Inferior parietal cortex (tissue), 1 donor: Measurements from ENCODE around the gene TULP4.
"Not testable (repeated sequence)": the region's sequence is repeated elsewhere in the genome, so short reads cannot be mapped to it uniquely, and the experiment has no call there.

Experiments used
- DNase-seq: peaks from one replicate; pipeline ENCODE4 v3.0.0-alpha.2; 2016; ENCODE audit errors: extremely low spot score

The TULP4 gene

DNA sequence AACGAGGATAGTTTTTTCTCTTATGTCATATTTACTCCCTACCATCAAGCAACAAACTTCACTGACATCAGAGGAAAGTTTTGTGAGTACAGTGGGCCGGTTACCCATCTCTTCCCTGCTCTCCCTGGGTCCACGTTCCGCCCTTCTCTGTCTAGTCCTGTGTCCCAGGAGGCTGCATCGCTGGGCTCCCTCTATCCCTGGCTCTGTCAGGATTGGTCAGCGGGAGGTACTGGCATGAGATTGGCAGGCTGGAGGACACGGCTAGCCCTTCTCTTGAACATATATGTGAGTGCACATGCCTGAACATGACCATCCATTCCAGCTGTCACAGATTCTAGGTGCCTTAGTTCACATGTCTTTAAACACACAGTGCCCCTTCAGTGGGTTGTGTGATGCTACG, 217.4 kb downstream of the TULP4 start:
- no peak for DNase-seq

DNA sequence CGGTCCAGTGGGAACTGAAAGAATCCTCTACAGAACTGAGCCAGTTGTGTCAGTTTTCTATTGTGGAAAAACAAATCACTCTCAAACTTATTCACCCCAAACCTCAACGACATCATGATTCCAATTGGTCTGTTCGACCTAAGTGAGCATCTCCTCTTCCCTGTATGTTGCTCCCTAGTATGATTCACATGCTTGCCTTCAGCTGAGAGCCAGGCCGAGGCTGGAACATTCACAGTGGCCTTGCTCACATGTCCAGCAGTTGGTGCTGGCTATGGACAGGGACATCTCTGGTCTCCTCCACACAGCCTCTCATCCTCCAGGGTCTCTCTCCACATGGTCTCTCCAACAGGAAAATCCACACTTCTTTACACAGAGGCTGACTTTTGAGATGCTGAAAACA, 219.3 kb downstream of the TULP4 start:
- DNase-seq = no peak

DNA sequence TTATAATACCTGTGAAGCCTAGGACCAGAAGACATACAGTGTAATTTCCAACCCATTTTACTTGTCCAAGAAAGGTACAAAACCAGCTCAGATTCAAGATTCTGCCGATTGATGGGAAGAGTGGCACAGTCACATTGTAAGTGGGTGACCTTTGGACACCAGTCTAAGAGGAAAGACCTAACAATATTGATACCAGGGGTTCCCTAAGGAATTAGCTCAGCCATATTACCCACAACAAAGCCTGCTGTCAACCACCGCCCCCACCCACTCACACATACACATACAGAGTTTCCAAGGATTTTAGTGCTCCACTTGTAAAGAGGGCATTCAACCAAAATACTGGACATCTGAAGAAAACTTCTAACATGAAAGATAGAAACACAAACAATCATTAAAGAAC, 219.7 kb downstream of the TULP4 start:
- no peak for DNase-seq

DNA sequence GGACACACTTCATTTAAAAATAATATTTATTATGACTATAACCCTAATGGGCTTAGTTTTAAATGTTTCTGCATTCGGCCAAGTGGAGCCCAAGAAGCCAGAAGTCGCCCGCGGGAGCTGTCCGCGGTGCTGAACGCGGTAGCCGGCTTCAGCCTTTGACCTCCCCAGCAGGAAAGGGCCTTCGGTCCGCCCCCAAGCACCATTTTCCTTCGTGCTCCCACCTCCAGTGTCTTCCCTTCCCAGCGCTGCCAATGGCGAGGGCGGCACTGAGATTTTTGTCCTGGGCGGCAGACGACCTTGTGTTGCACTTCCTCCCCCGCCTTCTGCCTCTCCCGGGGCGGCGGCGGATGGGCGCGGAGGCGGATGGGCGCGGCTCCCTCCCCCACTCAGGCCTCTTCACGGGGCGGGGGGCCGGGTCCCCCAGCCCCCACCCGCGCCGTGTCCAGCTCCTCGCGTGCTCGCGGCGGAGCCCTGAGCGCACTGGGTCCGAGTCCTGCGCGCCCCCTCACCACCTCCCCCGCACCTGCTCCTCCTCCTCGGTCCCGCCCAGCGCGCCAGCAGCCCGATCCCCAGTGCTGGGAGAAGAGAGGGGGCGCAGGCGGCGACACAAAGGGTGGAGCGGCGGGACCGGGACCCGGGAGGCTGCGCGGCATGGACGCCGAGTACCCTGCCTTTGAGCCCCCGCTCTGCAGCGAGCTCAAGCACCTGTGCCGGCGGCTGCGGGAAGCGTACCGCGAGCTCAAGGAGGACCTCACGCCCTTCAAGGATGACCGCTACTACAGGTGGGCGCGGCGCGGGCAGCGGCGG, 224.0 kb downstream of the TULP4 start:
- DNase-seq = no peak

DNA sequence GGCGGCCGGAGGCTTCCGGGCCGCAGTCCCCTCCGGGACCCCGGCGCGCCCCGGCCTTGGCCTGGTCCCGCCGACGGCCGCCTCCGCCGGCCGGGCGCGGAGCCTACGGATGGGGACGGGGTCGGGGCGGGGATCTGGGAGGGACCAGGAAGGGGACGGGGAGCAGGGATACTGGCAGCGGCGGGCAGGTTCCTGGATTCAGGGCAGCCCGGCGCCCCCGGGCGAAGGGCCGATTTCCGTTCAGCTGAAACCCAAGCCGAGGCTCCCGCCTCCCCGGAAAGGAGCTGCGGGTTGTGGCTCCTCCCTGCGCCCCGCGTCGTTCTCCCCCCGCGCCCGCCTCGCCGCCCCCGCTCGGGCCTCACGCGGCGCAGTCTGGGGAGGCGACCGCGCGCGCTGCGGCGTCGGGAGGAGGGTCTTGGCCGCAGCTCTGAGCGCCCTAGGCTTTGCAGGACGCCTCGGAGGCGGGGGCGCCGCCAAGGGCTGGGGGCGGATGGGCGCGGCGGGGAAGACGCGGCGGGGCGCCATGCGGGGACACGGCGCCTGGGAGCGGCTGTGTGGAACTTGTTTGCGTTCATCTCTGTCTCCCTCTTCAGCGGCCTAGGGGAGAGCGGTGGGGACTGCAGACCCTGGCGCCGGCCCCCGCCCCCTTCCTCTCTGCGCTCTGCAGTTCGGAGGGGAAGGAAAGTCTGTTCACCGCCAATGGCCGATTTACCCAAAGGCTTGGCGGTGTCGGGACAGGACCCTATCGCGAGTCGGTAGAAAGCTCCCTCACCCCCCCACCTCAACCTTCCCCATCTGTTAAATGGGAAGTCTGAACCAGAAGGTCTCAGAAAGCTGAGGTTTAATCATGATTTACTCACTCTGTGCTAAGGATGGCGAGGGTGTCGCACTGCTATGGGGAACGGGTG, 224.9 kb downstream of the TULP4 start:
- peak; percentile 28 for DNase-seq

DNA sequence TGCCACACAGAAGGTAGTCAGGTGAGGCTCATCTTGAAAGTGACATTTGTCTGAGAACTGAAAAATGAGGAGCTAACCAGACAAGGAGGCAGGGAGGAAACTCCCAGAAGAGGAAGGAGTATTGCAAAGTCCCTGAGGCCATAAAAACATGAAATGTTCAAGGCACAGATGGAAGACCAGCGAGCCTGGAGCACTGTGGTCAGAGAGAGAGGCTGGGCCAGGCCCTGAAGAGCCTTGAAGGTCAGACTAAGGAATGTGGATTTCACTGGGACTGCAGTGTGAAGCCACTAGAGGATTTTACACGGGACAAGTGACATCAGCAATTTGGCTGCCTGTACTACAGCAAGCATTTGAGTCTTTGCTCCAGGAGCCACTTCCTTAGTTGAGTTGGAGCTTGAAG, 226.5 kb downstream of the TULP4 start:
- DNase-seq = no peak

DNA sequence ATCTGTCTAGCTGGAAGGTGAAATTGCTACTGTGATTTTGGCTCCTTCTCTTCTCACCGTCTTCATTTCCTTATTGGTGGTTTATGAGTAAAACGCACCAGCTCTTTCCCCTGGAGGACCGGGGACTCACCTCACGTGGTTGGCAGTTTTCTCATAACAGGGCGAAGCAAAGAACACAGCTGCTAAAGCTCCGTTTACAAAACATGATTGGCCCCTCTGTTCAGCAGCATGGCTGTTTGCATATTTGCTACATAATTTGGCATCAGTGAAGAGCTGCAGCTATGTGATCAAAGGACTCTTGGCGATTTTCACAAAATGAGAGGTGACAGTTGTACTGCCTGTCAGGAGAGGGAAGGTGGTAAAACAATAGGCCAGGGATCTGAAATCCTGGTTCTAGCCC, 227.1 kb downstream of the TULP4 start:
- peak; percentile 31 for DNase-seq

DNA sequence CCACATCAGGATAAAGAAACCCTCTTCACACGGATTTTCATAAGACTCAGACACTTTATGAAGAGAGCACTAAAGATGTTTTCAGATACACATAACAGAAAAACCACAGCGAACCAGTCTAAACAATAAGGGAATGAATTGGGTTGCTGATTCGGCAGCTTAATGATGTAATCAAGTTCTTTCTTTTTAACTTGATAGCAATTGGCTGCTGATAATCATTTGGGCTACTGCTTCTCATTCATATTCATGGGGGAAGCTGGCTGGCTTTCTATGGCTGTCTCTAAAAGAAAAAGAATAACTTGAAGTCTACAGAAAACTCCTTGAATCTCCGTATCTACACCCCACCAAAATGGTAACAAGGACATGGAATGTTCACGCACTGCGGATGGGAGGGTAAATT, 227.6 kb downstream of the TULP4 start:
- DNase-seq = peak; percentile 15

DNA sequence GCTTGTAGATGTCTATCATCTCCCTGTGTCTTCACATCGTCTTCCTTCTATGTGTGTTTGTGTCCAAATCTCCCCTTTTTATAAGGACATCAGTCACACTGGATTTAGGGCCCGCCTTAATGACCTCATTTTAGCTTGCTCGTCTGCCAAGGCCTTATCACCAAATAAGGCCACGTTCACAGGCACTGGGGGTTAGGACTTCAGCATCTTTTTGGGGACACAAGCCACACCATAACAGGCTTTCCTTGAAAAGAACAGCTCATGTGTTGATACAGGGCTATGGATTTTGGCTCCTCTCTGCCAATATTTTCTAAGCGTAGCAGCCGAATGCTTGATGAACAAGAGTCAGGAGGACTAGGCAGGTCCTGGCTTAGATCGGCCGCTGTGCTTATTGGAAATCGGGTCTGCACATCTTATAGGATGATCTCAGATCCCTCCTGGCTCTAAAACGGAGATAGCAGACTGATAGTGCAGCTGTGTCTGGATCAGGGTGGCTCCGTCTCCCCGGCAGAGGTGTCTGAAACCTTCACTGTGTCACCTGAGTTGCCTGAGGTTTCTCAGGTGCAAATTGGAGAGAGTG, 231.4 kb downstream of the TULP4 start:
- no peak for DNase-seq

DNA sequence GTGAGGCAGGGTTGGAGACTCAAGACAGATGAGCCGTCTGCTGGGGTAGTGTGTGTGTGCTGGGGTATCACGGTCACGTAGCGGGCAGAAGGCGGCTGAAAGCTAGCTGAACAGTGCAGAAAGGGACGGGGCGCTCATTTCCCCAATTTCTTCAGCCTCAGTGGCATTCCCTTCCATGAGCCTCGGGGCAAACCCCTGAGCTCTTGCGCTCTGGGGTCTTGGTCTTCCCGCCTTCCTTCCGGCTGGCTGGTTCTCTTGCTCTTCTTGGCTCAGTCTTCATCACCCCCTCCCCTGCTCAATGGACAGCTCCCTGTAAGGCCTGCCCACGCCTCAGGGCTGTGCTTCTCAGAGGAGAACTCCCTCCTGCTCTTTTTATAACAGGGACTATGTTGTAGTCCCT, 232.2 kb downstream of the TULP4 start:
- no peak for DNase-seq

DNA sequence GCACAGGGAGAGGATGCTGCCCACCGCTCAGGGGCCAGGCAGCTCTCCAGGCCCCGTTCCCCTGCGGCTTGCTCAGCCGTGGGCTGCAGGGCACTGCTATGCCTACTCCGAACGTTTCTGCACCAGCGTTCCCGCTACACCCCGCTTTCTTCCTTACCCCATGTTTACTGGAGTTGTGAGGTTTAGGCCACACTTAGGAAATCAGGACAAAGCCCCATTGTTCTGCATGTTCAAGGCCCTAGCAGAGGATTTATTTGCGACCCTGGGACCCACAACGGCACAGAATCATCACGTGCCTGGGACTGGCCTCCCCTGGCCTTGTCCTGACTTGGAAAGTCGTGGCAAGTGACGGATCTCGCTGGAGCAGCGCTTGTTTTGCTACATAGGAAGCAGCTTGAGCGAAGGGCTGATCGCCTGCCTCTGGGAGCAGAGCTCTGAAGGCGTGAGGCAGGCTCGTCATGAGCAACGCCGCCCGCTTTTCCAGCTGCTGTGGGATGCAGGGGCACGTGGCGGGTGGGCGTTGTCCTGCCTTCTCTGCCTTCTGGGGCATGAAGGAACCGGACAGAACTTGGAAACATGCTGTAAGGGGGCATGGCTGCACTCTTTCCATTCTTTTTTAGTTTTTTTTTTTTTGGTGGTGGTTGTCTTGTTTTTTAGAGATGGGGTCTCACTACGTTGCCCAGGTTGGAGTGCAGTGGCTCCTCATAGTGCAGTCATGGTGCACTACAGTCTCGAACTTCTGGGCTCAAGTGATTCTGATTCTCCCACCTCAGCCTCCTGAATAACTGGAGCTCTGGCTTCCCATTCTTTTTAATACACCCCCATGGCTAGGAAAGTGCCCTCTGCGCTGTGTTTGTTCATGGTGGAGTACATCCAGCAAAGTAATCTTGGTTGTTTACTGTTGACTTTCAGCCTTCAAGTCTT, 233.0 kb downstream of the TULP4 start:
- DNase-seq = no peak

DNA sequence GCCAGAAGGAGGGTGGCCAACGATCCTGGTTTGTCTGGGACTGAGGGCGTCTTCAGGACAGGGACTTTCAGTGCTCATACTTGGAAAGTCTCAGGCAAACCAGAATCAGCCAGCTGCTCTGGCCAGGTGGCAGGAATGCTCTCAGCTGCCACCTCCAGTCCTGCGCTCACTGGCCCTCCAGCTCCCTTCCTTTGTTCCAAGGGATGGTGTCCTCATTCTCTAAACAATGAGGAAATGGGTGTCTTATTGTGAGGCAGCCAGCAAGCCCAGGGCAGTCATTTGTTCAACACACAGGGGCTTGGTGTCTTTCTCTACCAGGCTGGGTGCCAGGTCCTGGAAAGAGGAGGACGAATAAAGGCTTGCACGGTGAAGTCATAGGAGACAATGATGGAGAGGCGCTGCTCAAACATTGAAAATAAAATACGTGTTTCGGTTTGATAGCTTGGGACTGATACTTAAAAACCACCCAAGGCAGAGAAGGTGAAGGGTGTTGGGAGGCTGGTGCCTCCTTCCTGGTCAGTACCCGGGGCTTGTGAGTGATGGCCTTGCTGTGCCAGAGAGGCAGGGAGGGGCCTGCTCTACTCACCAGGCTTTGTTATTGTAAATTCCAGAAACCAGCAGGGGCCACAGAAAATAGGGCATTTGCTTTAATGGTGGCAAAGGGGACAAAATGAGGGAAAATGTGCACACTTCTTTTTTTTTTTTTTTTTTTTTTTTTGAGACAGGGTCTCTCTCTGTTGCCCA, 236.3 kb downstream of the TULP4 start:
- no peak for DNase-seq

DNA sequence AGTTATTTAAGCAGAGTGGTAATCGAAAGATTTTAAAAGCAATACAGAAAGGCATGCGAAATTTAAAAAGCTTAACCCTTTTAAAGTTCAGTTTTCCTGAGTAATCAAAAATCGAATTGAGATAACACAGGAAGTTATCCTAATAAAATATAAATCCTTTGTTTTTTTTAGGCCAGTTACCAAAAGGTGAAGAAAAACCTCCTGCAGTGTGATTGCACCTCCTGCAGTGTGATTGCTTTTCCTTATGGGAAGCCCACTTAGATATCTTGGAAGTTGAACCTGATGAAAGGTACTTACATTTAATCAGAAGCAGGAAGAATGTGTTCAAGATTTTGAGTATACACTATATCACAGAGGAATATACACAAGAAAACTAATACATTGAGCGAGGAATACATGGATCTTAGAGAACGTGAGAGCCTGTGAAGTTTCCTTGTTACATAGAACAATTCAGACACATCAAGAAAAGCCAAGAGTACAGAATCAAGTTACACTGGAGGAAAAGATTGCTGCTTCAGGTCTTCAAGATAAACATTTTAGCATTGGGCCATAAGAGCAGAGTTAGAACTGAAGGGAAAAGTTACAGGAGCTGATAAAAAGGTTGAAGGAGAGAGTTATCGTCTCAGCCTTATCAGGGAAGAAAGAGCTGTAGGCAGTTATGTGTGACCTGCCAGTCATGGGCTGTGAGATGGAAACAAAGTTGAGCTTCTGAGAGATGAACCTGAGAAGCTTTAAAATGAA, 240.0 kb downstream of the TULP4 start:
- no peak for DNase-seq

DNA sequence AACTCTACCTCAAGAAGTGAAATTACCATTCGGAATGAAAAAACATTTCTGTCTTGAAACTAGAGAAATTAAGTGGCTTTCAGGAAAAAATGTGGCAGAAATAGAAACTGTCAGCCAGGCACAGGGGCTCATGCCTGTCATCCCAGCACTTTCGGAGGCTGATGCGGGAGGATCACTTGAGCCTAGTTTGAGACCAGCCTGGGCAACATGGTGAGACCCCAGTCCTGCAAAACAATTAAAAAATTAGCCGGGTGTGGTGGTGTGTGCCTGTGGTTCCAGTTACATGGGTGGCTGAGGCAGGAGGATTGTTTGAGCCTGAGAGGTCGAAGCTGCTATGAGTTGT, 240.5 kb downstream of the TULP4 start:
- DNase-seq = no peak

DNA sequence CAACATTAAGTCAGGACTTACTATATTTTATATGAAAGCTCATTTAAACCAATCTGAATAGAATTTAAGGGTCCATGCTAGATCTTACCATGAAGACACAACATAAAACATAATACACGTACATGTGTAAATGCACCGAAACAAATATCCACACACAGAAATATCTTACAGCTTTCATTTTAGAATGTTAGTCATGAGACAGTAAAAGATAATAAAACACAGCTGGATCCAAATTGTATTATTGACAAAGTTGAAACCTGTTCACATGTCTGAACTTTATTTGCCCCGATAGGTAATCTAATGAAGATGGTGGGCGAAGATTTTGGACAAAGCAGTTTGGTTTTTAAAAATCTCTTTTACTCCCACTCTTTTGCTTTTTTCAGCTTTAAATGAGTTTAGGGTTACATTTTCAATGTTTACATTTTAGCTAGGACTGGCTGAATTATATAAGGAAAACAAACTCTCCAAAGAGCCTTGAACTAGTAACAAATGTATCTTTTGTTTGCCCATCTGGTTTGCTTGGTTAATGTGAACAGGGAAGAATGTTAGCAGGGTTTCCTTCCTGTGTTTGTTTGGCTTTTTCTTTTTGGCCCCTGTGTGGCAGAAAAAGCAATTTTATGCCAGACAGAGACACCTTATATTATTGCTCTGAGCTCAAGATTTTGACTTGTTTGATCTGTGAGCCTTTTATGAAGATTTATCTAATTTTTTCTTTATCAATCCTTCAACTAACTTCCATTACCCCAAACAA, 242.5 kb downstream of the TULP4 start:
- DNase-seq = no peak

DNA sequence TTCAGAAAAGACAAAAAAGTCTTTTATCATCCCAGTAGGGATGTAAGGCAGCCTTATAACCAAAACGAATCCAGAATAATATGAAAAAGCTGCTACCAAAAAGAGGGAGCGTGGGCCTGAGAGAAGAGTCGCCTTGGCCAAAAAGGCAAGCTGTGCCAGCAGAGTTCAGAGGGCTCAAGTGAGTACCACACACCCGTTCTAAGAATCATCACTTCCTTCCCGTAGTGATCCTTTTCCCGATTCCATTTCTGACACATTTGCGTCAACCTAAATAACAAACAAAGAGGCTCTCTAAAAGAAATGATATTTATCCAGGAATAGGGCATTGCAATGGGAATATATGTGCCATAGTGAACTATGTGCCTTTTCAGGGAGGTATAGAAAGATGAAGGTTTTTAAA, 243.8 kb downstream of the TULP4 start:
- DNase-seq = no peak

DNA sequence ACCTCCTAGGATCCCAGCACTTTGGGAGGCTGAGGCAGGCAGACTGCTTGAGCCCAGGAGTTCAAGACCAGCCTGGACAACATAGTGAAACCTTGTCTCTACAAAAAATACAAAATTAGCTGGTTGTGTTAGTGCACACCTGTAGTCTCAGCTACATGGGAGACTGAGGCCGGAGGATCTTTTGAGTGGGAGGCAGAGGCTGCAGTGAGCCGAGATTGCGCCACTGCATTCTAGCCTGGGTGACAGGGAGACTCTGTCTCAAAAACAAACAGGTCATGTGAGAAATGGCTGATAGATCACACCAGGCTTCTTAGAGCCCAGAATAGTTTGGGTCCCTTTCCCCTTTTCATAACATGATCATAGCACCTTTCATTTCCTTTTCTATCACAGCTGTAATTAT, 244.8 kb downstream of the TULP4 start:
- not testable (repeated sequence) for DNase-seq

DNA sequence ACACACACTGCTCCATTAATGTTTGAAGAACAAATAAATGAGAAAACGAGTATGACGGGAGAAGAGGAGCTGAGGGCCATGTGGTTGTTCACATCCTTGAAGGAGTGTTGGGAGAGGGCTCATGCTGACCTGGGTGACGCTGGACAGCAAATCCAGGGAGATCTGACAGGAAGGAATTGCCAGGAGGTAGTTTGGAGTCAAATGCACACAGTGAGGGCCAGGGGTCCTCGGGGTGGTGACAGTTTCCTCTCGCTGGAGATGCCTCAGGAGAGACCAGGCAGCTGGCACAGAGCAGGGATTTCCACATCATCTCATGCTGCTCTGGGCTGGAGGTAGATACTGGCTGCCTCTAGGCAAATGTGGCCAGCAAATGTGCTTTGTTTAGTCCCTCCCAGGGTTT, 245.7 kb downstream of the TULP4 start:
- DNase-seq = no peak
